Psoas muscle (tissue), 8 donors: ENCODE data around the gene C11orf16. TPM values are rescaled to one million over a fixed set of nuclear protein-coding genes. Genes with fewer than 3 reads are reported as not detected.

Experiments
- ATAC-seq, 4 donors: fragments of 200-7000 bp; cut with Tn5 transposase; one replicate each; pipeline ENCODE4 v1.9.1; 2020; ENCODE audit warnings: moderate library complexity in 3 of 4, mild to moderate bottlenecking in 2 of 4
- DNase-seq, 2 donors: peaks; one replicate each; pipeline ENCODE4 v3.0.0-alpha.2; 2020
- H3K27ac ChIP-seq: fragments of 200-600 bp; one replicate; pipeline ENCODE4 v1.8.0; 2022
- H3K27me3 ChIP-seq, 3 donors: fragments of 200-600 bp in 1 of 3; one replicate each; pipeline versions ENCODE4 v1.6.1 to v1.8.0; 2013 to 2022; ENCODE audit warnings: low read length in 2 of 3, mild to moderate bottlenecking in 2 of 3, moderate library complexity in 1 of 3; ENCODE audit not compliant: insufficient read depth in 3 of 3
- H3K36me3 ChIP-seq, 2 donors: fragments of 200-600 bp in 1 of 2; one replicate each; pipeline versions ENCODE4 v1.6.1 to v1.8.0; 2013 to 2022; ENCODE audit warnings: low read depth in 1 of 2, mild to moderate bottlenecking in 1 of 2, moderate library complexity in 1 of 2; ENCODE audit not compliant: insufficient read depth in 1 of 2
- H3K4me1 ChIP-seq: fragments of 200-600 bp; one replicate; pipeline ENCODE4 v1.8.0; 2022
- H3K4me3 ChIP-seq: fragments of 200-600 bp; one replicate; pipeline ENCODE4 v1.8.0; 2022; ENCODE audit warnings: mild to moderate bottlenecking
- H3K9me3 ChIP-seq: fragments of 200-600 bp; one replicate; pipeline ENCODE4 v1.8.0; 2022
- WGBS, 3 donors: extraction: QIAGEN DNeasy Blood & Tissue Kit; methylation state at CpG; one replicate each; pipeline versions ENCODE4 v1.1.6 to v1.1.7; 2013; 5-methylcytosine and 5-hydroxymethylcytosine counted together
- intact Hi-C, 2 donors: fragments of 100-400 bp; cut with DNase I; formaldehyde crosslinking; loops; one replicate each; pipeline versions ENCODE4 v1.11.0 to v1.14.2; 2022
- polyA plus RNA-seq, 3 donors: library from polyadenylated mRNA; stranded (reverse); fragments of 200-250 nt; gene quantifications; one replicate each; pipeline ENCODE4 v1.2.3, GENCODE V29; 2013
- total RNA-seq, 4 donors: library from RNA; stranded (reverse); fragmentation: NEBNext Ultra II Directional in 2 of 4; extraction: Animal tissue kit (Norgen Biotek cat#: 25700) in 2 of 4; gene quantifications; one replicate each; pipeline versions ENCODE4 v1.2.1 to v1.2.4, GENCODE V29; 2021 to 2023
- TF ChIP-seq, protein P1 (sequence below): fragments of 200-600 bp; IDR thresholded peaks from one replicate; pipeline ENCODE4 v1.8.0; 2022; ENCODE audit warnings: antibody characterized with exemption
- donor health status: healthy with polysubstance abuse.
- donor health status: DM: no; HTN: no; CAD: no; lungs with moderate emphysema.
- donor health status: Bipolar disorder and iron deficiency.
- donor health status: healthy.
- donor health status: DM: yes; HTN: yes; CAD: no.
- donor health status: DM: no; HTN: no; CAD: no.
- donor health status: DM: no; HTN: no; CAD: no.
- donor health status: DM: yes; HTN: yes; CAD: no.

Gene C11orf16
- total and polyA plus RNA-seq, 7 donors = not detected

DNA sequence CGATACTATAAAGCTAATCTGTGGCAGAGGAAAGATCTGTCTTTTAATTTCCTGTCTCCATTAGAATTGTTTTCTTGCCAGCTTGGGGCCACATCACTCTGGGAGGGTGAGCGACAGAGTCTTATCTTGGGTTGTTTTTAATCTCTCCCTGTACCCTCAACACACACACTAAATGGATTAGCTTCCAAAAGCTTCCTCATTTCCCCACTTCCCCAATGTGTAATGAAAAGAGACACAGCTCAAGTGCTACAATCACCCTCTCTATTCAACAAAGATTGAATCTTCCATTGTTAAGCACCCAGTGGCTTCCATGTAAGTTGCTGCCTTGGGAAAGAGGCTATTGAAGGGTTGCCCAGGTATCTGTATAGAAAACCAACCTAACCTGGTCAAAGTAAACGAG, 16.1 kb upstream of the C11orf16 start:
- DNase-seq = no peak
- intact Hi-C loops = no loop called here
- Histone ChIP-seq H3K4me3 (no peak overlapping the region), H3K27me3 (no peaks in the 10 kb centered on the region), H3K27ac (no peak overlapping the region), H3K9me3 (no peaks in the 10 kb centered on the region), H3K36me3 (peaks cover 12 to 69% of the 10 kb centered on the region in 2 donors), H3K4me1 (no peaks in the 10 kb centered on the region)
- TF ChIP-seq, protein P1, sequence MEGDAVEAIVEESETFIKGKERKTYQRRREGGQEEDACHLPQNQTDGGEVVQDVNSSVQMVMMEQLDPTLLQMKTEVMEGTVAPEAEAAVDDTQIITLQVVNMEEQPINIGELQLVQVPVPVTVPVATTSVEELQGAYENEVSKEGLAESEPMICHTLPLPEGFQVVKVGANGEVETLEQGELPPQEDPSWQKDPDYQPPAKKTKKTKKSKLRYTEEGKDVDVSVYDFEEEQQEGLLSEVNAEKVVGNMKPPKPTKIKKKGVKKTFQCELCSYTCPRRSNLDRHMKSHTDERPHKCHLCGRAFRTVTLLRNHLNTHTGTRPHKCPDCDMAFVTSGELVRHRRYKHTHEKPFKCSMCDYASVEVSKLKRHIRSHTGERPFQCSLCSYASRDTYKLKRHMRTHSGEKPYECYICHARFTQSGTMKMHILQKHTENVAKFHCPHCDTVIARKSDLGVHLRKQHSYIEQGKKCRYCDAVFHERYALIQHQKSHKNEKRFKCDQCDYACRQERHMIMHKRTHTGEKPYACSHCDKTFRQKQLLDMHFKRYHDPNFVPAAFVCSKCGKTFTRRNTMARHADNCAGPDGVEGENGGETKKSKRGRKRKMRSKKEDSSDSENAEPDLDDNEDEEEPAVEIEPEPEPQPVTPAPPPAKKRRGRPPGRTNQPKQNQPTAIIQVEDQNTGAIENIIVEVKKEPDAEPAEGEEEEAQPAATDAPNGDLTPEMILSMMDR = no peak
- 85 to 92% (median 87%) methylated on average over 3 of the region's 3 CpGs for WGBS, 3 donors
- no peak for ATAC-seq

DNA sequence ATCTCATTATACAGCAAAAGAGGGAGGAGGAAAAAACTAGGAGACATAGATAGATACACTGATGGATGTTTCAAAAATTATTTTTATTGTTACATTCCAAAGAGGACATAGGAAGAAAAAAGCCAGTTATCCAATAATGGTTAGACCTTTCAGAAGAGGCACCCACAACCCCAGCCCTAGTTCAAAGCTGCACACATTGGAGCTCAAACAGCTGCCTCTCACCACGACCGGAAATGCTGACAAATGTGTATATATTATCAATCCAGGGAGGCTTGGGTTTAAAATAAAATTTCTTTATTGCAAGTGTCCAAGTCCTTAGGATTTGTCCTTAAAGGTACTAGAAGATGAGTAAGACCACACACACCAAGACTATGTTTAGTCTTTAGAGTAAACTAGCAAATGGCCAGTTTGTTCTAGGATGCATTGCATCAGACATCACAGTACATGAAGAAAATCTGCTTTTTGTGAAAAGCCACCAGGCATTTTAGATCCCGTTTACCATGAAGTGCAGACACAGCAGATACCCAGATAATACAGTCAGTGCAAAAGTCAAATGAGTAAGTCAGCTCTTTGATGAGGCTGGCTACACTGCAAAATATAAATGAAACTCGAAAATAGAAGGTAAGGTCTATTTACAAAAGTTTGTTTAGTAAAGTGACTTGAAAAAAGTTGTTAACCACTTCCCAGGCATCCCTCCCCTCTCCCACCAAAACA, 14.6 kb upstream of the C11orf16 start:
- TF ChIP-seq, protein P1 = no peak
- intact Hi-C loops = no loop called here
- Histone ChIP-seq H3K27me3 (no peaks in the 10 kb centered on the region), H3K4me3 (no peak overlapping the region), H3K27ac (no peak overlapping the region), H3K9me3 (no peaks in the 10 kb centered on the region), H3K4me1 (no peaks in the 10 kb centered on the region), H3K36me3 (peaks cover 8 to 54% of the 10 kb centered on the region in 2 donors)
- ATAC-seq (no peak), DNase-seq (no peak)
- WGBS, 3 donors = 80 to 90% (median 88%) methylated on average over 4 of the region's 4 CpGs

DNA sequence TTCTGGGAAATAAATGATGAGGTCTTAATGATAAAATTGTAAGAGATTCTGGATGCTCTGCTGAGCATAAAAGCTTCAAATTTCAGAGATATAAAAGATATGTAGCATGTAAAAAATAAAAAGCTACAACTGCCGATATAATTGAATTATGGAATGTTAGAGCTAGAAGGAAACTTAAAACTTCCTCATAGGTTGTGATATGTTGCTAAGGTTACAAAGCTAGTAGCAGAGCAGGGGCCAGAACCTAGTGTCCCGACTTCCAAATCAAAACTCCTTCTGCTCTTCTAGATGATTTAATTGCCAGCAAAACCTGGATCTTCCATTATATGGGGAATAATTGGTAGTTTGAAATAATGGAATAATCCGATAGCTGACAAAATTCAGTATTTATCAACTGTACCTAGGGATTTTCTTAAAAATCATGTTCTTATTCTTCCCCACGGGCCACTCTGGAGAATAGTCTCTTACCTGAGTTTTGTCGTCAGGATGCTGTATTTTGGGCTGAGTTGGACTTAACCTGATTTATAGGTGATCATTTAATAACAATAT, 9.8 kb upstream of the C11orf16 start, which contains the start of gene ASCL3:
Gene ASCL3 (minus strand): TSS at position 499 of the 549 bp plus-strand sequence. CDS start 4,855 bp downstream, outside the sequence.
- TF ChIP-seq, protein P1 = no peak
- Histone ChIP-seq H3K4me3 (no peak within 1 kb of the TSS), H3K9me3 (no peaks in the 10 kb centered on the region), H3K4me1 (no peaks in the 10 kb centered on the region), H3K27me3 (peaks cover 0 to 3% (median 0%) of the 10 kb centered on the region in 3 donors), H3K27ac (no peak within 1 kb of the TSS), H3K36me3 (peaks cover 0 to 7% of the 10 kb centered on the region in 2 donors)
- intact Hi-C loops = no loop called here
- DNase-seq (no peak), ATAC-seq (no peak)
- 55 to 69% (median 66%) methylated on average over 5 of the region's 5 CpGs for WGBS, 3 donors

DNA sequence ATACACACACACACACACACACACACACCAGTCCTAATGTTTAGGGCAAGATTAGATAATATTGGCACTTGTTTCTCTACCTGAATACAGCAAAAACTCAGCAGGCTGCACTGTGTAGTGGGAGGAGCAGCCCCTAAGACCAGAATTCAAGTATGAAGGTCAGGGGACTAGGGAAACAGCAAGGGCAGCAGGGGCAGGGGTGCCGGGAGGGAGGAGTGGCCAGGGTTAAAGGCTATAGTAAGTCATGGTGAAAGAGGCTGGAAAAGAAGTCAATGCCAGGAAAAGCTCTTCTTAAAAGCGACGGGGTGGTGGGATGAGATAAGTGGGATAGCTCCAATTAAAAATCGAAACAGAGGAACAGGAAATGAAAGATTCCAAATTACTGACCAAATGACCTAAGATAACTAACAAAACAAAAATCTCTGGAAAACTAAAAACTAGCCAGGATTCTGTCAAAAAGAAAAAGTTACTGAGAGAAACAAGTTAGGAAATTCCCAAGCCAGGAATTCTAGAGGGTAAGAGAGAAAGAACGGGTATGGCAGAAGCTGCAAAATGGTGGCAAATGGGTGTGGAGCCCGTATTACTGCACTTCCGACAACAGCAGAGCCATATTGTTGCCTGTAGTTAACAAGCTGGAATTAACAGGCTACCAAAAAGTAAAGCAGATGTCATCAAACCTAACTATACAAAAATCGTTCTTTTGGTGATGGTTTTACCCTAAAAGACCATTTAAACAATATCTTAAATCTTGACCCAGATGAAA, 8.8 kb upstream of the C11orf16 start:
- Histone ChIP-seq H3K9me3 (no peaks in the 10 kb centered on the region), H3K36me3 (no peaks in the 10 kb centered on the region), H3K4me1 (no peaks in the 10 kb centered on the region), H3K27me3 (peaks cover 0 to 3% (median 0%) of the 10 kb centered on the region in 3 donors), H3K4me3 (no peak overlapping the region), H3K27ac (no peak overlapping the region)
- 65 to 68% (median 65%) methylated on average over 8 of the region's 8 CpGs for WGBS, 3 donors
- DNase-seq = no peak
- ATAC-seq = no peak
- intact Hi-C loops = no loop called here
- TF ChIP-seq, protein P1 = no peak
